Measurements from ENCODE around the gene GUCD1.

GRCh38 chr22:24506802-24507438, 48.0 kb downstream of the GUCD1 start:
- TF ChIP-seq CTCF (tag by site-specific recombination; IDR thresholded peaks at IDR 0.05) (no peak), ZNF580 (tag by site-specific recombination; IDR thresholded peaks at IDR 0.05) (no peak), ZNF138 (tag by site-specific recombination; IDR thresholded peaks at IDR 0.05; ENCODE audit: borderline replicate concordance) (no peak), EGR2 (tag by site-specific recombination; IDR thresholded peaks at IDR 0.05; ENCODE audit: low read depth) (no peak), TCF7L2 (IDR thresholded peaks at IDR 0.05; ENCODE audit: borderline replicate concordance, low read depth, low read length) (no peak), REPIN1 (tag by site-specific recombination; IDR thresholded peaks at IDR 0.05; ENCODE audit: low read depth) (no peak), ZSCAN16 (tag by site-specific recombination; IDR thresholded peaks at IDR 0.05) (no peak)
